Measurements from ENCODE around the gene PCSK5. TPM values are rescaled to one million over a fixed set of nuclear protein-coding genes. Genes with fewer than 3 reads are reported as not detected.

PCSK5 gene
- total RNA-seq, 1 experiment from 2014 or later = 7.5 TPM

DNA sequence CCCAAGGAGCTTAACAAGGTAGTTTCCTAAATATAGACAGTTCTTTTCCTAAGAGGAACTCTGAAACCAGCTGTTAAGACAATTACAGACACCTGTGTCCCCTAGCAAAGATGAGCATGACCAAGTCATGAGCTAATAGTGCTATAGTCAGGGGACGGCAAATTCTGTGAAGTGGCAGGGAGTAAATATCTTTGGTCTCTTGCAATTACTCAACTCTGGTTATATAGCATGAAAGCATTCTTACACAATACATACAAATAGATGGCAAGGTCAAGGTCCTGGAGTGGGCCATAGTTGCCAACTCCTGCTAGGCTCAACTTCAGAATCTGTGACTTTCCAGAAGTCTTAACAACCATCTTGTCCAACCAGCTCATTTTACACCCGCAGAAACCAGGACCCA is 400.1 kb downstream of the PCSK5 start:
- Histone ChIP-seq H3T11ph (ENCODE audit: low read length) (no peak overlapping the region), H3K18ac (ENCODE audit: insufficient read length, low read depth, low read length) (no peak overlapping the region), H2BK5ac (ENCODE audit: insufficient read length, low read length) (no peak overlapping the region), H4K20me1 (ENCODE audit: control insufficient read depth, insufficient read depth, insufficient read length) (no peaks in the 10 kb centered on the region), H3K23ac (ENCODE audit: insufficient read length, low read depth, low read length) (no peak overlapping the region), H3K4me2 (ENCODE audit: insufficient read depth, insufficient read length, low read length) (no peak overlapping the region), H2BK20ac (ENCODE audit: low read depth, low read length, poor library complexity, severe bottlenecking) (no peak overlapping the region), H4K91ac (ENCODE audit: insufficient read length, low read depth, low read length) (no peak overlapping the region), H4K5ac (ENCODE audit: insufficient read length, low read depth, low read length) (no peak overlapping the region), H3K23me2 (ENCODE audit: insufficient read length, low read depth, low read length, poor library complexity, severe bottlenecking) (no peaks in the 10 kb centered on the region), H4K8ac (replicated peaks; ENCODE audit: insufficient read length, low read depth, low read length) (no peak overlapping the region), H2AK5ac (ENCODE audit: insufficient read length, low read length) (no peak overlapping the region), H3K27me3 (ENCODE audit: insufficient read depth, low read length) (no peaks in the 10 kb centered on the region), H3K4ac (ENCODE audit: low read depth, low read length) (no peak overlapping the region), H3K79me1 (ENCODE audit: insufficient read depth, low read depth, low read length, poor library complexity, severe bottlenecking) (no peaks in the 10 kb centered on the region), H3K9me3 (ENCODE audit: control insufficient read depth, low read depth, low read length) (no peaks in the 10 kb centered on the region), H2BK120ac (ENCODE audit: low read depth, low read length, poor library complexity, severe bottlenecking) (no peak overlapping the region), H3K27ac (ENCODE audit: insufficient read length, low read depth, low read length) (no peak overlapping the region), H3K9ac (ENCODE audit: extremely low read depth, insufficient read length, low read length) (no peak overlapping the region), H2BK12ac (ENCODE audit: insufficient read length, low read depth, low read length) (no peak overlapping the region), H3K79me2 (ENCODE audit: insufficient read depth, low read length) (no peaks in the 10 kb centered on the region), H2AFZ (ENCODE audit: low read length) (no peak overlapping the region), H2BK15ac (ENCODE audit: low read depth, low read length) (no peak overlapping the region), H3K4me1 (ENCODE audit: insufficient read depth, low read length) (no peaks in the 10 kb centered on the region), H3K56ac (ENCODE audit: insufficient read length, low read depth, low read length) (no peak overlapping the region), H3K14ac (ENCODE audit: insufficient read depth, low read length) (no peak overlapping the region)
- H3K9me3 Mint-ChIP-seq = no peaks in the 10 kb centered on the region
- no CpG with 5 or more reads among the region's 2 CpGs for WGBS (ENCODE audit: extremely low coverage, insufficient read length, low lambda C conversion rate)
- no peak overlapping the region for H3K27ac Mint-ChIP-seq
- DNase-seq = no peak
- H3K4me1 Mint-ChIP-seq = peaks cover 0 to 3% of the 10 kb centered on the region in 2 experiments; a peak in 1 of 4 replicates
- H3K4me3 Mint-ChIP-seq = no peak overlapping the region
- H3K36me3 Mint-ChIP-seq (ENCODE audit: insufficient read depth in 1 of 3, low read depth in 3 of 3) = no peaks in the 10 kb centered on the region
- TF ChIP-seq CTCF (conservative IDR thresholded peaks at IDR 0.05) = no peak
- H3K27me3 Mint-ChIP-seq (ENCODE audit: low read depth) = no peaks in the 10 kb centered on the region

Measured in H9 (cell line).